ENCODE data around the gene VGLL3.

Gene VGLL3

DNA sequence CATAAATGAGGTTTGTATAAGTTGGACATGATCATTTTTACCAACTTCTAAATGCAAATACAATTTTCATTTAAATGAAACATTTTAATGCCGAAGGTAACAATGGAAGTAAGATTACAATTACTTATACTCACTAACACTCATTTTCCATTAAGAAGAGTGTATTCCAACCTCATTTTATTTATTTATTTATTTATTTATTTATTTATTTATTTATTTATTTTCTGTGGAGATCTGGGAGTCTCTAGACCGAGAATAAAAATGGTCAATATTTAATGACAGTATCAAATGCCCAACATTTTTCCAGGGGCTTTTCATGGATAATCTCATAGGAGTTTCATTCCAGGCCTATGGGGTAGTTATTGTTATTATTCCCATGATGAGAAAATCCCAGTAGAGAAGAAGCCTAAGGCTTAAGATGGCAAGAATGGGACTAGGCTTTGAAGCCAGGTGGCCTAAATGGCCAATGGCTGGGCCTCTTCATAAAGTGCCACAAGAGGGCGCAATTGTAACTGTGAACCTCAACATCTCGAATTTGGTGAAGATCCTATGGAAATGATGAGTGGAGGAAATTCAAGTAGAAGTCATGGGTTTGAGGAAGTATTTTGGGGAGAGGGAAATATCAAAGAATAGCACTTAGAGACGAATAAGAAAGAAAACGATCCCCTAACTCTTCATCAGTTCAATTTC lies 21.3 kb downstream of the VGLL3 start:
- TF ChIP-seq, protein P1, sequence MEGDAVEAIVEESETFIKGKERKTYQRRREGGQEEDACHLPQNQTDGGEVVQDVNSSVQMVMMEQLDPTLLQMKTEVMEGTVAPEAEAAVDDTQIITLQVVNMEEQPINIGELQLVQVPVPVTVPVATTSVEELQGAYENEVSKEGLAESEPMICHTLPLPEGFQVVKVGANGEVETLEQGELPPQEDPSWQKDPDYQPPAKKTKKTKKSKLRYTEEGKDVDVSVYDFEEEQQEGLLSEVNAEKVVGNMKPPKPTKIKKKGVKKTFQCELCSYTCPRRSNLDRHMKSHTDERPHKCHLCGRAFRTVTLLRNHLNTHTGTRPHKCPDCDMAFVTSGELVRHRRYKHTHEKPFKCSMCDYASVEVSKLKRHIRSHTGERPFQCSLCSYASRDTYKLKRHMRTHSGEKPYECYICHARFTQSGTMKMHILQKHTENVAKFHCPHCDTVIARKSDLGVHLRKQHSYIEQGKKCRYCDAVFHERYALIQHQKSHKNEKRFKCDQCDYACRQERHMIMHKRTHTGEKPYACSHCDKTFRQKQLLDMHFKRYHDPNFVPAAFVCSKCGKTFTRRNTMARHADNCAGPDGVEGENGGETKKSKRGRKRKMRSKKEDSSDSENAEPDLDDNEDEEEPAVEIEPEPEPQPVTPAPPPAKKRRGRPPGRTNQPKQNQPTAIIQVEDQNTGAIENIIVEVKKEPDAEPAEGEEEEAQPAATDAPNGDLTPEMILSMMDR (IDR thresholded peaks at IDR 0.05; ENCODE audit: low read depth, low read length, missing control alignments), result peak; percentile 84
- H3K4me3 ChIP-seq (replicated peaks; ENCODE audit: low read depth, low read length), result no peak overlapping the region
- DNase-seq (ENCODE audit: extremely low read depth, low read depth), result no peak

- TF ChIP-seq, protein P1 (IDR thresholded peaks at IDR 0.05; ENCODE audit: low read depth, low read length, missing control alignments), result no peak
- H3K4me3 ChIP-seq (replicated peaks; ENCODE audit: low read depth, low read length), result no peak overlapping the region
- no peak for DNase-seq (ENCODE audit: extremely low read depth, low read depth)
These were observed 22.6 kb downstream of the VGLL3 start for GRCh38 chr3:86968244-86968932.

- H3K4me3 ChIP-seq (replicated peaks; ENCODE audit: low read depth, low read length), result no peak overlapping the region
- DNase-seq (ENCODE audit: extremely low read depth, low read depth), result no peak
- TF ChIP-seq, protein P1 (IDR thresholded peaks at IDR 0.05; ENCODE audit: low read depth, low read length, missing control alignments), result no peak
These were observed 23.9 kb downstream of the VGLL3 start for GRCh38 chr3:86967062-86967461.

DNA sequence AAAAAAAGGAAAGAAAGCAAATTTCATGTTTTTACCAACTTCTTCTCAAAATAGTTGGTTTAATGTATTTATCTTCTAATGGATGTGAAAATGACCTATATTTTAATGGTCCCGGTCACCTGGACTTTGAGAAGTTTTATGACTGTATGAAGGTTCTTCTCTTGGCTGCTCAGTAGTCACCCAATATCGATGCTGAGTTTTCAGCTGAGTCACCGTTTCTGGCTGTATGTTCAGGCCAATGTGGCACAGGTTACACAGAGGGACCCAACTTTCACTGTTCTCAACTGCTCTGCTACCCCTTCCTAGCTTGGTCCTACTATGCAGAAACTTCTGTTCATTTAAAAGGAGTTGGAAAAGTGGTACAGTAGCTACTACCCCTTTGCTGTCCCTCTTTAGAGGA lies 25.8 kb downstream of the VGLL3 start:
- TF ChIP-seq, protein P1 (IDR thresholded peaks at IDR 0.05; ENCODE audit: low read depth, low read length, missing control alignments), result no peak
- no peak for DNase-seq (ENCODE audit: extremely low read depth, low read depth)
- H3K4me3 ChIP-seq (replicated peaks; ENCODE audit: low read depth, low read length), result no peak overlapping the region

GRCh38 chr3:86963611-86964010 lies 27.3 kb downstream of the VGLL3 start:
- H3K4me3 ChIP-seq (replicated peaks; ENCODE audit: low read depth, low read length), result no peak overlapping the region
- TF ChIP-seq, protein P1 (IDR thresholded peaks at IDR 0.05; ENCODE audit: low read depth, low read length, missing control alignments), result no peak
- no peak for DNase-seq (ENCODE audit: extremely low read depth, low read depth)

- H3K4me3 ChIP-seq (replicated peaks; ENCODE audit: low read depth, low read length), result no peak overlapping the region
- DNase-seq (ENCODE audit: extremely low read depth, low read depth), result no peak
These were observed 29.7 kb downstream of the VGLL3 start for GRCh38 chr3:86961297-86961696.

More at GRCh38 chr3:86961297-86961696, 29.7 kb downstream of the VGLL3 start:
- TF ChIP-seq, protein P1 (IDR thresholded peaks at IDR 0.05; ENCODE audit: low read depth, low read length, missing control alignments), result no peak
